ENCODE results near the gene ZBTB4.

ZBTB4 gene

GRCh38 chr17:7437369-7437863, 42.0 kb downstream of the ZBTB4 start:
- TF ChIP-seq CTCF (IDR thresholded peaks at IDR 0.05; ENCODE audit: low read depth, low read length), result no peak
- peak overlapping the region; percentile 15 for H3K4me3 ChIP-seq (ENCODE audit: low read depth, low read length)

GRCh38 chr17:7436556-7437368, 42.7 kb downstream of the ZBTB4 start:
- H3K4me3 ChIP-seq (ENCODE audit: low read depth, low read length), result peak overlapping the region; percentile 15
- DNase-seq (ENCODE audit: low read depth, low spot score), result peak; percentile 65
- in situ Hi-C loops (cut with HindIII; ENCODE audit: low sequenced_read_pairs), result no loop called here
- TF ChIP-seq CTCF (IDR thresholded peaks at IDR 0.05; ENCODE audit: low read depth, low read length), result peak; percentile 63

More at GRCh38 chr17:7437369-7437863, 42.0 kb downstream of the ZBTB4 start:
- DNase-seq (ENCODE audit: low read depth, low spot score), result no peak
- in situ Hi-C loops (cut with HindIII; ENCODE audit: low sequenced_read_pairs), result no loop called here

GRCh38 chr17:7435676-7436555, 43.5 kb downstream of the ZBTB4 start:
- no peak for DNase-seq (ENCODE audit: low read depth, low spot score)

GRCh38 chr17:7432296-7432695, 47.1 kb downstream of the ZBTB4 start:
- no peak for DNase-seq (ENCODE audit: low read depth, low spot score)
- no peak overlapping the region for H3K4me3 ChIP-seq (ENCODE audit: low read depth, low read length)
- TF ChIP-seq CTCF (IDR thresholded peaks at IDR 0.05; ENCODE audit: low read depth, low read length), result no peak
- in situ Hi-C loops (cut with HindIII; ENCODE audit: low sequenced_read_pairs), result no loop called here

More at GRCh38 chr17:7435676-7436555, 43.5 kb downstream of the ZBTB4 start:
- in situ Hi-C loops (cut with HindIII; ENCODE audit: low sequenced_read_pairs), result no loop called here
- peak; percentile 23 for TF ChIP-seq CTCF (IDR thresholded peaks at IDR 0.05; ENCODE audit: low read depth, low read length)
- peak overlapping the region; percentile 40 for H3K4me3 ChIP-seq (ENCODE audit: low read depth, low read length)

- in situ Hi-C loops (cut with HindIII; ENCODE audit: low sequenced_read_pairs), result no loop called here
- no peak overlapping the region for H3K4me3 ChIP-seq (ENCODE audit: low read depth, low read length)
- no peak for TF ChIP-seq CTCF (IDR thresholded peaks at IDR 0.05; ENCODE audit: low read depth, low read length)
- DNase-seq (ENCODE audit: low read depth, low spot score), result no peak
Measured at GRCh38 chr17:7431231-7431630, 48.2 kb downstream of the ZBTB4 start.

- no peak for DNase-seq (ENCODE audit: low read depth, low spot score)
- no peak for TF ChIP-seq CTCF (IDR thresholded peaks at IDR 0.05; ENCODE audit: low read depth, low read length)
- in situ Hi-C loops (cut with HindIII; ENCODE audit: low sequenced_read_pairs), result no loop called here
- no peak overlapping the region for H3K4me3 ChIP-seq (ENCODE audit: low read depth, low read length)
Measured at GRCh38 chr17:7429722-7430121, 49.7 kb downstream of the ZBTB4 start.

Data from astrocyte of the spinal cord (primary cell).